Renal cortex interstitium (tissue), 15 donors: ENCODE data around the gene ST7. TPM values are rescaled to one million over a fixed set of nuclear protein-coding genes. Genes with fewer than 3 reads are reported as not detected.
"Not testable (repeated sequence)": the region's sequence is repeated elsewhere in the genome, so short reads cannot be mapped to it uniquely, and the experiment has no call there.

Experiments used
- DNase-seq, 11 donors: peaks; one replicate each; pipeline ENCODE4 v3.0.0-alpha.2; 2013; ENCODE audit warnings: low read depth in 9 of 11, low spot score in 4 of 11; ENCODE audit errors: extremely low read depth in 1 of 11
- long read RNA-seq, 16 experiments: transcript quantifications; one replicate each; lab custom pipeline, GENCODE V29; 2026
- polyA plus RNA-seq, 3 donors: library from polyadenylated mRNA; unstranded; fragments of 120-200 nt; gene quantifications; one replicate each; pipeline ENCODE4 v1.2.1, GENCODE V29; 2013; ENCODE audit not compliant: insufficient read length in 3 of 3

Gene ST7, protein sequence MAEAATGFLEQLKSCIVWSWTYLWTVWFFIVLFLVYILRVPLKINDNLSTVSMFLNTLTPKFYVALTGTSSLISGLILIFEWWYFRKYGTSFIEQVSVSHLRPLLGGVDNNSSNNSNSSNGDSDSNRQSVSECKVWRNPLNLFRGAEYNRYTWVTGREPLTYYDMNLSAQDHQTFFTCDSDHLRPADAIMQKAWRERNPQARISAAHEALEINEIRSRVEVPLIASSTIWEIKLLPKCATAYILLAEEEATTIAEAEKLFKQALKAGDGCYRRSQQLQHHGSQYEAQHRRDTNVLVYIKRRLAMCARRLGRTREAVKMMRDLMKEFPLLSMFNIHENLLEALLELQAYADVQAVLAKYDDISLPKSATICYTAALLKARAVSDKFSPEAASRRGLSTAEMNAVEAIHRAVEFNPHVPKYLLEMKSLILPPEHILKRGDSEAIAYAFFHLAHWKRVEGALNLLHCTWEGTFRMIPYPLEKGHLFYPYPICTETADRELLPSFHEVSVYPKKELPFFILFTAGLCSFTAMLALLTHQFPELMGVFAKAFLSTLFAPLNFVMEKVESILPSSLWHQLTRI
- polyA plus RNA-seq, result 10 to 100 TPM; 27.1 to 30.2 (median 29.6) TPM
- long read RNA-seq, donor 1, partial matches to known transcripts, result 0 of 1 reads
- long read RNA-seq, donor 1, other reads (novel, unspliced or antisense), result 0 of 1 reads
- long read RNA-seq, donor 2, partial matches to known transcripts, result 0 of 1 reads
- long read RNA-seq, donor 2, other reads (novel, unspliced or antisense), result 0 of 1 reads
- long read RNA-seq, donor 3, partial matches to known transcripts, result 0 of 2 reads
- long read RNA-seq, donor 3, other reads (novel, unspliced or antisense), result 0 of 2 reads
- long read RNA-seq, donor 4, partial matches to known transcripts, result 0 of 2 reads
- long read RNA-seq, donor 4, other reads (novel, unspliced or antisense), result 0 of 2 reads
- long read RNA-seq, donor 5, result 0 reads
- long read RNA-seq, donor 6, partial matches to known transcripts, result 0 of 1 reads
- long read RNA-seq, donor 6, other reads (novel, unspliced or antisense), result 0 of 1 reads
- long read RNA-seq, donor 7, partial matches to known transcripts, result 0 of 3 reads
- long read RNA-seq, donor 7, other reads (novel, unspliced or antisense), result 0 of 3 reads
- long read RNA-seq, donor 8, result 0 reads
- long read RNA-seq, donor 9, partial matches to known transcripts, result 0 of 1 reads
- long read RNA-seq, donor 9, other reads (novel, unspliced or antisense), result 0 of 1 reads
- long read RNA-seq, donor 10, partial matches to known transcripts, result 0 of 3 reads
- long read RNA-seq, donor 10, other reads (novel, unspliced or antisense), result 0 of 3 reads
- long read RNA-seq, donor 11, partial matches to known transcripts, result 0 of 1 reads
- long read RNA-seq, donor 11, other reads (novel, unspliced or antisense), result 0 of 1 reads
- long read RNA-seq, donor 12, partial matches to known transcripts, result 0 of 1 reads
- long read RNA-seq, donor 12, other reads (novel, unspliced or antisense), result 0 of 1 reads
- long read RNA-seq, donor 13, result 0 reads
- long read RNA-seq, donor 14, result 0 reads
- long read RNA-seq, donor 15, partial matches to known transcripts, result 0 of 1 reads
- long read RNA-seq, donor 15, other reads (novel, unspliced or antisense), result 0 of 1 reads
- long read RNA-seq, donor 16, partial matches to known transcripts, result 0 of 9 reads
- long read RNA-seq, donor 16, other reads (novel, unspliced or antisense), result 0 of 9 reads

DNA sequence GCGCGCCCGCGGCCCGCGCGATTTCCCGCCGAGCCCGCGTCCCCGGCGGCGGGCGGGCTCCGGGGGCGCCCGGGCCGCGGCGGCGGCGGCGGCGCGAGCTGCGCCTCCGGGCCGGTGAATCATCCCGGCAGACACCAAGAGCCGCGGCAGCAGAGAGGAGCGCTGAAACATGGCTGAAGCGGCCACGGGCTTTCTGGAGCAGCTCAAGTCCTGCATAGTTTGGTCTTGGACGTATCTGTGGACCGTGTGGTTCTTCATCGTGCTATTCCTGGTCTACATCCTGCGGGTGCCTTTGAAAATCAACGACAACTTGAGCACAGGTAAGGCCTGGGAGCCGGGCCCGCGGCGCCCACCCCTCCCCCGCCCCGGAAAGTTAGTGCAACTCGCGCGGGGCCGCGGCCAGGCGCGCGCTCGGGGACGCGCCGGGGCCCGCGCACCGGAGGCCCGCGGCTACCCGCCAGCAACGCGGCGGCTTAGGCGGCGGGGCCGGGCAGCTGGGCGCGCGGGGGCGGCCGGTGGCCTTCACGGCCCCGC, at the start of gene ST7:
Gene ST7 (plus strand): TSS at position 130 of the 534 bp plus-strand sequence. CDS start 40 bp downstream, at position 170.
- DNase-seq, result peak; percentile 35 to 73 (median 55)

DNA sequence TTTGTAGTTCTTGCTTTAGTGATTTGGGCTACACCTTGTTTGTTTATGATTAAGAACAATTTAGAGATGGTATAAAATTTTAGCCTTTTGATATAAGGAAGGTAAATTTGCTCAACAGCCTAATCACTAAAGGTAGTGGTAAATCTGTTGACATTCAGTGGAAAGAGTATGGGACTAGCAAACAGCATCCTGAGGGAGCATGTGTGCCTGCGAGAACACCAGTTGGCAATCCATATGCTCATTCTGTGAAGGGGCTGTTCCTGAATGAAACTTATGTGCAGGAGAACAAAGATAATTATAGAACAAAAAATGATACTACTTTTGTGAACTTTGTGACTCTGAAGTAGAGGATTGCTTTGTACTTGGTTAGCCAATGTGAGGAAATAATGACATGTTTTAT, 46.9 kb upstream of the ST7 start:
- DNase-seq, result no peak

DNA sequence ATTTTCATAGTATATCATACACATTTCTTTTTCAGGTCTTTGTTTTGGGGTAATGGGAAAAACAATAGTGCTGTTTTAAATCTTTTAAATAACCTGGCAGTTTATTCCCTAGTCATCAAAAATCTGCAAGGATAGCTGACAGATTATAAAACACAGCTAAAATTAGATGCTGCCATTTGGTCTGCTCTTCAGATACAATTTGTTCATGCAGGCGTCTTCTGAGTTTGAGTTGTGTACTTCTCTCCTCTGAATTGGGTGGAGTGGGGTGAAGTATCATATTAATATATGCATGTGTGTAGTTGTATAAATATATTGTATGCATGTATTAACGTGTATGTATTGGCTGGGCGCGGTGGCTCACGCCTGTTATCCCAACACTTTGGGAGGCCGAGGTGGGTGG, 42.9 kb upstream of the ST7 start:
- no peak for DNase-seq

DNA sequence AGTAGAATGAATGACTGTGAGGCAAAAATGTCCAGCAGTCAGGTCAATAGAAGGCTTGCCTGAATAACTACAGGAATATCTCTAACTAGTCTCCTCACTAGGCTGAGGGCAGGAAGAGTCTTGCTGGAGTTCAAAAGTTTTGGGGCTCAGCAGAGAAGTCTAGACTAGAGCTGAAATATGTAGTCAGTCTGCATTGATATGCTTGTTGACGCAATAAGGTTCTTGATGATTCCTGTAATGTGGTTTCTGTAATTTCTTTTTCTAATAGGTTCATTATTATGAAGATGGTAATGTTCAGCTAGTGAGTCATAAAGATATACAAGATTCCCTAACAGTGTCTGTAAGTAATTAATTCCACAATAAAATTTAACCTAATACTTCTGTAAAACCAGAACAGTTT, 41.5 kb upstream of the ST7 start:
- no peak for DNase-seq

DNA sequence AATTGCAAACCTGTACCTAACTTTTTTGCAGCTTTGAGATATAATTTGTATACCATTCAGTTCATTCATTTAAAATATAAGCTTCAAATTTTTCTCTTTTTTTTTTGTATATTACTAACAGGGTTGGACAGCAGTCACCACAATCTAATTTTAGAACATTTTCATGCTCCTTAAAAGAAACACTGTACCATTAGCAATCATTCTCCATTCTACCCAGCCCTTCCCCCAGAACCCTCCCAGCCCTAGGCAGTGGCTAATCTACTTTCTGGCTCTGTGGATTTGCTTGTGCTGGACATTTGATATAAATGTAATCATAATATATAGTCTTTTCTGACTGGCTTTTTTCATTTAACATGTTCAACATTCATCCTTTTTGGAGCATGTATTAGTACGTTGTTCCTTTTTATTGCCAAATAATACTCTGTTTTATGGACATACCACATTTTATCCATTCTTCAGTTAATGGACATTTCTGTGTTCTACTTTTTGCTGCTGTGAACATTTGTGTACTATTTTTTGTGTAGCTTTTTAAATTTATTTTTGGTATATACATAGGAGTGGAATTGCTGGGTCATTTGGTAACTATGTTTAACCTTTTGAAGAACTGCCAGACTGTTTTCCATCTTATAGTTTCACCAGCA, 40.9 kb upstream of the ST7 start:
- DNase-seq, result no peak

DNA sequence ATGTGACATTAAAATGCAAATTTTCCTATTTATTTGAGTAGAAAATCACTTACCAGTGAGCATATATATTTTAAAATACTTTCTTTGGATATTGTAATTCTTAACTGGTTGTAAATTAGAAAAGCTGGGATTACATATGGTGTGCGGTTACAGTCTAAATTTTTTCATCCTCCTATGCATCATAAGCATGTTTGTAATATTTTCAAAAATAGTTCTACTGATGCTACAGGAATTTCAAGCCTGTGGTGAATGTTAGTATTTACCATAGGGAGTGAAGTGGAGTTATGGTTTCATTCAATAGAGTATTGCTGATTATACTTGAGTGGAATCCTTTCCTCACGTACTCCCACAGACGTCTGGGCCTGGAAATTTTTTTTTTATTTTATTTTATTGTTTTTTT, 34.6 kb upstream of the ST7 start:
- DNase-seq, result no peak

DNA sequence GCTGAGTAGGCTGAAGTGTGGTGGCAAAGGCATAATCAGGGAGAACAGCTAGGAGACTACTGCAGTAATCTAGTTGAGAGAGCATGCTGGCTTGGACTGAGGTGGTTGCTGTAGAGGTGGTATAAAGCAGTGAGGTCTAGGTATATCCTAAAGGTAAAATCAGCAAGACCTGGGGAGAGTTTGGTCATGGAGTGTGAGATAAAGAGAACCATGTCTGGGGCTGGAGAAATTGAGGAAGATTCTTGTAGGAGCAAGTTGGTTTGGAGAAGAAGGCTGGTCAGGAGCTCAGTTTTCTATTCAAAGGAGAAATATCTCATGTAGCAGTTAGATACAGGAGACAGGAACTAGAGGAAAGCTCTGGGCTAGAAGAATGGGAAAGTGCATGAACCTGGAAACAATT, 32.9 kb upstream of the ST7 start:
- no peak for DNase-seq

DNA sequence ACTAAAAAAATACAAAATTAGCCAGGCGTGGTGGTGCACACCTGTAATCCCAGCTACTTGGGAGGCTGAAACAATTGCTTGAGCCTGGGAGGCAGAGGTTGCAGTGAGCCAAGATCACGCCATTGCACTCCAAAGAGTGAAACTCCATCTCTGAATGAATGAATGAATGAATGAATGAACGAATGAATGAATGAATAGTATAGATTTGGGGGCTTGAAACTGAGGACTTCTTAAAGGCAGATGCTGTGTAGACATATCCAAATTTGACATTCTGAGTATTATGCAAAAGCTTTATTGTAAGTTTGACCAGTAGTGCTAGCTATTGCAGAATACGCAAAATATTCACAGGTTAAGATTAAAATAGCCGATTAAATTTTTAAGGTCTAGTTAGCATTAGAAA, 30.8 kb upstream of the ST7 start:
- no peak for DNase-seq

DNA sequence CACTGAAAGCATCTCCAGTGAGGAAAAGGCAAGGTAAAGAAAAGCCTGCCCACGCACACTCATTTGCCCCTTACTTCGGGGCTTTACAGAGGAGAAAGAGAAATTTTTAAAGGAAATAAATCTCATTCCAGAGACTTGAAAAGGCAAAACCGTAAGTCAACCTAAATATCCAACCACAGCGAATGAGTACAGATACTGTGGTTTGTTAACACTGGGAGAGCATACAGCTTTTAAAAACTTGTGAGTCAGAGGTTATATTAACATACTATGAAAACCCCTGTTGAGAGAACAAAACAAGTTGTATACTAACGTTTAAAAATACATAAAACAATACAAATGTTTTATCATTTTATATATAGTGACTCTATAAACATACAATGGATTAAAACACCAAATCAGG, 28.6 kb upstream of the ST7 start:
- DNase-seq, result no peak

DNA sequence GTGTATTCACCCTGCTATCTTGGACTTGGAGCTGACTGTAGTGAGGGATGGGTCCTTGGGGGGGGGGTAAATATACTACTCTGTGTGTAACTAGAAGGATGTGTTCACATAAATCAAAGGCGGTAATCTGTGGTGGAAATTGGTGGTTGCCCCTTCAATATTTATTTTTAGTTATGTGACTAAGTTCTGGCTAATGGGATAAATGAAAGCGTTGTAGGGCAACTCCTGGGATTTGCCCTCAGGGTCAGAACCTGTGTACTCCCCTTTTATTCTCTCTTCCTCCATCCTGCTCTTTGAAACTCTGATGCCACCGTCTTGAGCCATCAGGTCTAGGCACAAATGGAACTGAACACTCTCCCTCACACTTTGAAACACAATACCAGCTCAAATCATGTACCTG, 24.3 kb upstream of the ST7 start:
- DNase-seq, result no peak

DNA sequence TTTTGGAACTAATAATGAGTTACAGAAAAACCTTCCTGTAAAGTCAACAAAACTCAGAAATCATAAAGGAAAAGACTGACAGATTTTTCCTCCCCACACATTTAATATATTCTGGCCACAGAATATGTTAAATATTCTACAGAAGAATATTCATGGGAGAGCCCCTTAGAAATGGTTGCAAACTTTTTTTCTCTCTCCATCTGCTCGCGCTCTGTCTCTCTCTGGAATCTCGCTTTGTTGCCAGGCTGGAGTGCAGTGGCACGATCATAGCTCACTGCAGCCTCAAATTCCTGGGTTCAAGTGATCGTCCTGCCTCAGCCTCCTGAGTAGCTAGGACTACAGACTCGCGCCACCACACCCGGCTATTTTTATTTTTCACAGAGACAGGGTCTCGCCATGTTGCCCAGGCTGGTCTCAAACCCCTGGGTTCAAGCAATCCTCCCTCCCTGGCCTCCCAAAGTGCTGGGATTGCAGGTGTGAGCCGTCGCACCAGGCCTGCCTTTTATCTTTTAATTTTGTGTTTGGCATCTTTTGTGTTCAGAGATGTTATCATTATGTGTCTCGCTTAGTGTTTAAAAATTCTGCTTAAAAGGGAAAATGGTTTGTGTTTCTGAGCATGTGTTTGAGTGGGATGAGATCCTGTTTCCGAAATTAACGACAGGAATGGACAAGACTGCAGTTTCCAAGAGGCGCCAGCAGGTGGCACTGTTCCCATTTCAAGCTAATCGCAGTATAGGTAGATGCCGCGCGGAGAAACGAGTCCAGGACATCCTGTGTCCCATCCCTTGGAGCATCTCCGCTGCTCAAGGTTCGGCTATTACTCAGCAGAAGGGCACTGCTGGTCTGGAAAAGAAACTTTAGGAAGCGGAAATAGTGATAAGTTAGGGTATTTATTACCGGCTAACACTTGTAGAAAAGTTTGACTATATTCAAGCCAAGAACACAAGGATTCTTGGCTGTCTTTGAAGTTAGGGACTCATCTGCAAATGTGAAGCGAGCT, 23.1 kb upstream of the ST7 start:
- DNase-seq, result peak; percentile 43 to 72 (median 61)

DNA sequence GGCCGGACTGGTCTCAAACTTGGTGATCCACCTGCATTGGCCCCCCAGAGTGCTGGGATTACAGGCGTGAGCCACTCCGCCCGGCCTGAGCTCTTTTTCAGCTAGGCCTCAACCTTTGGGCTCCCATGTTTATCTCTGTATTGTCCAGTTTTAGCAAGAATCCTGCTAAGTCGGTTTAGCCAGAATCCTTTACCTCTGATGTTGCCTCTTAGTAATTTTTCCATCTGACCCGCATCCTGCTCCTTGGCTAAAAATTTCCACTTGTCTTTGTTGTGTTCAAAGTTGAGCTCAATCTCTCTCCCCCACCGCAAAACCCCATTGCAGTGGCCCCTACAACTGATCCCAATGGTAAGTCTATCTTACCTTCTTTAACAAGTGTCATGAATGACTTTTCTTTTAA, 20.7 kb upstream of the ST7 start:
- DNase-seq, result no peak

DNA sequence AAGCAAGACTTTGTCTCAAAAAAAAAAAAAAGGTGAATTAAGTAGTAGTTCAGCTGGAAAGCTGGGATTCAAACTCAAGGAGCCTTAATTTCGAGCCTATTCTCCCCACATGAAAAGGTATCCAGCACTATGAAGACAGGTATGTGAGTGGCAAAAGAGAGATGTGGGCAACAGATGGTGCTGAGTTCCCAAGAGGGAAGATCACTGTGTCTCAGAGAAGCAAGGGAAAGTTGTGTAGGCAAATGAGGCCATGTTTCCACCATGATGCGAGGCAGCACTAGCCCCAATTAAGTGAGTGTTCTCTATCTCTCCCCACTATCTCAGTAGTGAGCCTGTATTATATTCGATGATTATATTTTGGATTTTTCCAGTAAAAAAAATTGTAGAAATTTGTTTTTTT, 19.8 kb upstream of the ST7 start:
- no peak for DNase-seq

DNA sequence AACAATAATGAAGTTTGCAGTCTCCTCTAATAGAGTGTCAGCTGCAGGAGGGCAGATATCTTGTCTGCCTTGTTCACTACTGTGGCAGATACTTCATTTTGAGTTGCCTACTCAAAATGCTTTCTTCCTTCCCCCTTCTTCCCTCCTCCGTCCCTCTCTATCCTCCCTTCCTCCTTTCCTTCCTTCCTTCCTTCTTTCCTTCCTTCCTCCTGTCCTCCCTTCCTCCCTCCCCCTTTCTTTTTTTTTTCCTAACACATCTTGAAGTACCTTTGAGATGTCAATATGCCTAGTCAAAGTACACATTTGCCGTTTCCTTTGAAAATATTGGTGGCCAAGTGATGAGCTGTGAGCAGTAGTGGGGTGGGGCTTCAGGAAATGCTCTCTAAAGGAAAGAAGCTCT, 18.7 kb upstream of the ST7 start:
- no peak for DNase-seq

DNA sequence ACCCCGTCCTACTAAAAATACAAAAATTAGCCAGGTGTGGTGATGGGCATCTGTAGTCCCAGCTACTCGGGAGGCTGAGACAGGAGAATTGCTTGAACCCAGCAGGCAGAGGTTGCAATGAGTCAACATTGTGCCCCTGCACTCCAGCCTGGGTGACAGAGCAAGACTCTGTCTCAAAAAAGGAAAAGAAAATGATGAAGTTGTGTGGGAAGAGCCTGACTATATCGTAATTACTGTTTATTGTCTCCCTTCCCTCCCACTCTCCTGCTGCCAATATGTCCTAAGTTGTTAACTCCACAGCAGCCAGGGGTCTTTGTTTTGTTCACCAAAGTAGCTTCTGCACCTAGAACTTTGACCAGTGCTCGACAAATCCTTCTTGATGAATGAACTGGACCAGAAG, 16.5 kb upstream of the ST7 start:
- not testable (repeated sequence) for DNase-seq

DNA sequence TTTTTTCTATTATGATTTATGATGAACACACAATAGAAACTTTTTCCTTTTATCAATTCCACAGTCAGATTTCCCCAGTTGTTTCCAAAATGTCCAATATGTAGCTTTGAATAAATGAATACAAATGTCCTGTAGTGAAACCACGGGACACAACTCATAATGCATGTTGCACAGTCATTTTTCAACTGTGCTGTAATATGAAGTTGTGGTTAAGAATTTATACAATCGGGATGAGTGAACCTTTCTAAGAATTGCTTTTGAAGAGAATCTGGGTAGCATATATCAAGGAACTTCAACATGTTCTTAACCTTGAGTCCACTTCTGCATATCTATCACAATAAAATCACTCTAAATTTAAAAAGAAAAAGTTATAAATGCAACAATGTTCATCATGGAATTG, 14.6 kb upstream of the ST7 start:
- DNase-seq, result no peak
